Stimulated activated naive CD4-positive, alpha-beta T cell treated with Interleukin-2 at 50 U/mL for 16 hours (primary cell): ENCODE measurements around the gene KIAA1671.

ENCODE experiments used
- DNase-seq: peaks from one replicate; lab custom pipeline; 2025; lab: John Stamatoyannopoulos, UW

The KIAA1671 gene

GRCh38 chr22:25045159-25045558, 92.6 kb downstream of the KIAA1671 start:
- DNase-seq: no peak

- DNase-seq: no peak
These were observed 95.6 kb downstream of the KIAA1671 start for GRCh38 chr22:25048071-25048470.

GRCh38 chr22:25048659-25049647, 96.4 kb downstream of the KIAA1671 start:
- peak; percentile 57 for DNase-seq

- no peak for DNase-seq
These were observed 97.3 kb downstream of the KIAA1671 start for GRCh38 chr22:25049770-25050169.

GRCh38 chr22:25050566-25050965, 98.0 kb downstream of the KIAA1671 start:
- no peak for DNase-seq

- DNase-seq: no peak
These were observed 98.6 kb downstream of the KIAA1671 start for GRCh38 chr22:25051073-25051472.

GRCh38 chr22:25051983-25052710, 99.6 kb downstream of the KIAA1671 start:
- DNase-seq: no peak

GRCh38 chr22:25053153-25053805, 100.8 kb downstream of the KIAA1671 start:
- DNase-seq: no peak

GRCh38 chr22:25054943-25055511, 102.5 kb downstream of the KIAA1671 start:
- DNase-seq: peak; percentile 54

GRCh38 chr22:25057013-25057881, 104.7 kb downstream of the KIAA1671 start:
- DNase-seq: peak; percentile 61

GRCh38 chr22:25059438-25059837, 106.9 kb downstream of the KIAA1671 start:
- no peak for DNase-seq

GRCh38 chr22:25060522-25061071, 108.1 kb downstream of the KIAA1671 start:
- peak; percentile 41 for DNase-seq

- no peak for DNase-seq
These were observed 108.6 kb downstream of the KIAA1671 start for GRCh38 chr22:25061134-25061533.

- no peak for DNase-seq
These were observed 109.3 kb downstream of the KIAA1671 start for GRCh38 chr22:25061605-25062376.

GRCh38 chr22:25062386-25063085, 110.0 kb downstream of the KIAA1671 start:
- peak; percentile 47 for DNase-seq

GRCh38 chr22:25064894-25065560, 112.5 kb downstream of the KIAA1671 start:
- no peak for DNase-seq

- DNase-seq: no peak
These were observed 114.4 kb downstream of the KIAA1671 start for GRCh38 chr22:25066861-25067435.

- peak; percentile 66 for DNase-seq
These were observed 115.4 kb downstream of the KIAA1671 start for GRCh38 chr22:25067851-25068421.
